H1 (cell line): ENCODE data around the gene FOXQ1. TPM values are rescaled to one million over a fixed set of nuclear protein-coding genes. Genes with fewer than 3 reads are reported as not detected.

Source experiments
- CTCF ChIA-PET: fragments of 300-600 bp; sonication (Branson Sonifier 250); formaldehyde crosslinking; loops from one replicate; lab custom pipeline; 2021; ENCODE audit not compliant: partially characterized antibody; lab: Charles Lee
- POLR2A ChIA-PET: fragments of 300-600 bp; sonication (Branson Sonifier 250); formaldehyde crosslinking; loops from one replicate; lab custom pipeline; 2021; ENCODE audit warnings: inconsistent platforms; ENCODE audit not compliant: partially characterized antibody; lab: Charles Lee
- DNase-seq, 2 experiments: peaks; one replicate each; pipeline versions ENCODE4 v3.0.0 to v3.0.0-alpha.2; 2010 to 2022; ENCODE audit warnings: low spot score in 2 of 2, low read depth in 1 of 2, mixed read lengths in 1 of 2
- FAIRE-seq: peaks from 2 replicates; lab custom pipeline; 2011; peaks lifted over from hg19 to GRCh38; lab: Jason Lieb, UNC
- H2AFZ ChIP-seq: 2 replicates; pipeline ENCODE4 v1.8.1; 2012; ENCODE audit warnings: low read length, inconsistent platforms
- H2AK5ac ChIP-seq: 2 replicates; pipeline ENCODE4 v1.6.1; 2013; ENCODE audit warnings: low read depth, low read length
- H2BK120ac ChIP-seq: replicated peaks from 2 replicates; pipeline ENCODE3; 2013; ENCODE audit warnings: low read depth, low read length, inconsistent platforms
- H2BK12ac ChIP-seq: 2 replicates; pipeline ENCODE4 v1.6.1; 2013; ENCODE audit warnings: low read depth, low read length
- H2BK15ac ChIP-seq: 2 replicates; pipeline ENCODE4 v1.6.1; 2013; ENCODE audit warnings: low read length
- H2BK20ac ChIP-seq: 2 replicates; pipeline ENCODE4 v1.6.1; 2013; ENCODE audit warnings: low read length
- H2BK5ac ChIP-seq: 2 replicates; pipeline ENCODE4 v1.6.1; 2013; ENCODE audit warnings: low read depth, low read length
- H3K14ac ChIP-seq: 2 replicates; pipeline ENCODE4 v1.6.1; 2013; ENCODE audit warnings: inconsistent platforms; ENCODE audit not compliant: insufficient read length
- H3K18ac ChIP-seq: 2 replicates; pipeline ENCODE4 v1.6.1; 2013; ENCODE audit warnings: low read length; ENCODE audit errors: extremely low read depth
- H3K23ac ChIP-seq: 2 replicates; pipeline ENCODE4 v1.6.1; 2013; ENCODE audit warnings: inconsistent platforms; ENCODE audit not compliant: insufficient read length
- H3K23me2 ChIP-seq: 2 replicates; pipeline ENCODE4 v1.6.1; 2013; ENCODE audit warnings: low read depth, low read length
- H3K27ac ChIP-seq: 2 replicates; pipeline ENCODE4 v1.6.1; 2011; ENCODE audit warnings: low read depth, low read length, inconsistent platforms
- H3K27me3 ChIP-seq, 4 experiments: replicated peaks in 1 of 4; 1 replicate in 1 of 4; 2 replicates in 3 of 4; pipeline versions ENCODE4 v1.6.1 to v1.8.1; 2011 to 2013; ENCODE audit warnings: low read length in 3 of 4, mild to moderate bottlenecking in 3 of 4, inconsistent platforms in 2 of 4, mixed read lengths in 2 of 4, moderate library complexity in 1 of 4; ENCODE audit not compliant: control insufficient read depth in 3 of 4, insufficient read depth in 3 of 4; ENCODE audit errors: extremely low read depth in 1 of 4
- H3K36me3 ChIP-seq, 4 experiments: 2 replicates each; pipeline versions ENCODE4 v1.6.1 to v1.8.1; 2011 to 2013; ENCODE audit warnings: mild to moderate bottlenecking in 4 of 4, low read length in 3 of 4, moderate library complexity in 2 of 4, control low read depth in 1 of 4, inconsistent platforms in 1 of 4; ENCODE audit not compliant: insufficient read depth in 4 of 4, control insufficient read depth in 2 of 4
- H3K4ac ChIP-seq: replicated peaks from 2 replicates; pipeline ENCODE3; 2013; ENCODE audit warnings: low read length, low read depth, mixed read lengths, inconsistent platforms; ENCODE audit not compliant: insufficient read length
- H3K4me1 ChIP-seq, 4 experiments: replicated peaks in 1 of 4; 1 replicate in 1 of 4; 2 replicates in 3 of 4; pipeline versions ENCODE4 v1.6.1 to v1.8.1; 2011 to 2013; ENCODE audit warnings: low read length in 3 of 4, inconsistent platforms in 2 of 4, mixed read lengths in 1 of 4; ENCODE audit not compliant: insufficient read depth in 4 of 4, control insufficient read depth in 3 of 4
- H3K4me2 ChIP-seq, 2 experiments: 2 replicates each; pipeline versions ENCODE4 v1.6.1 to v1.8.1; 2011 to 2013; ENCODE audit warnings: low read depth in 2 of 2, low read length in 2 of 2, control low read depth in 1 of 2, inconsistent platforms in 1 of 2, mild to moderate bottlenecking in 1 of 2; ENCODE audit not compliant: insufficient read depth in 1 of 2
- H3K4me3 ChIP-seq, 4 experiments: fragments of 200-600, 300-600 bp in 1 of 4; sonication (generic), shearing (Covaris generic), sonication (Bioruptor Twin) in 1 of 4; 2 replicates each; pipeline versions ENCODE4 v1.5.1 to v1.8.1; 2011 to 2016; ENCODE audit warnings: low read length in 4 of 4, low read depth in 3 of 4, control low read depth in 2 of 4, inconsistent platforms in 2 of 4, mild to moderate bottlenecking in 2 of 4, mixed read lengths in 1 of 4, moderate library complexity in 1 of 4; ENCODE audit not compliant: insufficient read depth in 2 of 4; ENCODE audit errors: extremely low read depth in 1 of 4
- H3K56ac ChIP-seq: replicated peaks from 2 replicates; pipeline ENCODE3; 2013; ENCODE audit warnings: low read depth, mild to moderate bottlenecking, mixed read lengths, low read length, inconsistent platforms; ENCODE audit not compliant: insufficient read length
- H3K79me1 ChIP-seq: 2 replicates; pipeline ENCODE4 v1.6.1; 2013; ENCODE audit warnings: low read depth, low read length, control low read depth
- H3K79me2 ChIP-seq, 2 experiments: 2 replicates each; pipeline versions ENCODE4 v1.6.1 to v1.8.1; 2012 to 2013; ENCODE audit warnings: low read length in 2 of 2, mild to moderate bottlenecking in 2 of 2, inconsistent platforms in 1 of 2; ENCODE audit not compliant: insufficient read depth in 2 of 2, control insufficient read depth in 1 of 2
- H3K9ac ChIP-seq, 4 experiments: replicated peaks in 1 of 4; 1 replicate in 1 of 4; 2 replicates in 3 of 4; pipeline versions ENCODE4 v1.6.1 to v1.8.1; 2011 to 2013; ENCODE audit warnings: low read depth in 3 of 4, low read length in 3 of 4, control low read depth in 2 of 4, mild to moderate bottlenecking in 2 of 4, moderate library complexity in 2 of 4, inconsistent platforms in 1 of 4; ENCODE audit errors: extremely low read depth in 1 of 4
- H3K9me3 ChIP-seq, 2 experiments: 2 replicates each; pipeline versions ENCODE4 v1.6.1 to v1.8.1; 2012 to 2013; ENCODE audit warnings: mild to moderate bottlenecking in 2 of 2, moderate library complexity in 2 of 2, control low read depth in 1 of 2, inconsistent platforms in 1 of 2, low read depth in 1 of 2, low read length in 1 of 2, mixed read lengths in 1 of 2; ENCODE audit not compliant: insufficient read depth in 2 of 2
- H4K20me1 ChIP-seq, 2 experiments: replicated peaks in 1 of 2; 2 replicates each; pipeline versions ENCODE3 to v1.8.1; 2011 to 2013; ENCODE audit warnings: inconsistent platforms in 2 of 2, low read length in 2 of 2, mild to moderate bottlenecking in 1 of 2; ENCODE audit not compliant: insufficient read depth in 2 of 2, control insufficient read depth in 1 of 2
- H4K5ac ChIP-seq: 2 replicates; pipeline ENCODE4 v1.6.1; 2013; ENCODE audit warnings: low read length, low read depth, mixed read lengths, inconsistent platforms; ENCODE audit not compliant: insufficient read length
- H4K8ac ChIP-seq: 2 replicates; pipeline ENCODE4 v1.8.0; 2013; ENCODE audit warnings: mild to moderate bottlenecking, moderate library complexity, low read length, inconsistent platforms; ENCODE audit not compliant: insufficient read depth; ENCODE audit errors: extremely low read depth
- H4K91ac ChIP-seq: replicated peaks from 2 replicates; pipeline ENCODE3; 2013; ENCODE audit warnings: low read length, mixed read lengths, inconsistent platforms; ENCODE audit not compliant: insufficient read length
- CTCF ChIP-seq, 3 experiments: IDR thresholded peaks; 1 replicate in 2 of 3; 2 replicates in 1 of 3; pipeline versions ENCODE4 v1.5.1 to v1.6.1; 2011; ENCODE audit warnings: low read length in 3 of 3, mild to moderate bottlenecking in 3 of 3, inconsistent platforms in 2 of 3, low read depth in 1 of 3, moderate library complexity in 1 of 3; ENCODE audit not compliant: insufficient read depth in 1 of 3; ENCODE audit errors: control extremely low read depth in 1 of 3
- POLR2AphosphoS5 ChIP-seq: IDR thresholded peaks from 2 replicates; pipeline ENCODE4 v1.6.1; 2011; ENCODE audit warnings: low read depth, low read length
- RAD21 ChIP-seq, 2 experiments: IDR thresholded peaks in 1 of 2; conservative IDR thresholded peaks in 1 of 2; 2 replicates each; pipeline ENCODE4 v1.6.1; 2011; ENCODE audit warnings: low read depth in 2 of 2, low read length in 2 of 2, improper control_type of control experiment in 1 of 2, inconsistent platforms in 1 of 2, mild to moderate bottlenecking in 1 of 2, moderate library complexity in 1 of 2
- WGBS, 2 experiments: shearing (Covaris generic) in 1 of 2; methylation state at CpG; one replicate each; pipeline versions ENCODE4 v1.1.6 to v1.1.7; 2013 to 2015; ENCODE audit warnings: low lambda C conversion rate in 2 of 2, mixed read lengths in 2 of 2, inconsistent platforms in 1 of 2, low coverage in 1 of 2, missing lambda C conversion rate in 1 of 2; ENCODE audit not compliant: insufficient replicate concordance in 2 of 2, insufficient coverage in 1 of 2, insufficient read length in 1 of 2; ENCODE audit errors: extremely low coverage in 1 of 2, missing lambda C conversion rate in 1 of 2; 5-methylcytosine and 5-hydroxymethylcytosine counted together
- polyA plus RNA-seq, 7 experiments: library from polyadenylated mRNA; depleted of rRNA in 3 of 7; stranded (reverse) in 5 of 7; unstranded in 2 of 7; fragments of >200 nt in 5 of 7; fragments of 200-250 nt in 2 of 7; gene quantifications; 1 replicate in 5 of 7; 2 replicates in 1 of 7; 4 replicates in 1 of 7; pipeline versions ENCODE4 v1.2.1 to v1.2.3, GENCODE V29; 2011 to 2013; ENCODE audit warnings: missing spikeins in 2 of 7, mixed read lengths in 2 of 7
- total RNA-seq: library from RNA; stranded (reverse); fragmentation: NEBNext Ultra II Directional; extraction: Animal tissue kit (Norgen Biotek cat#: 25700); gene quantifications from 2 replicates; pipeline ENCODE4 v1.2.1, GENCODE V29; 2021

Gene FOXQ1
- total and polyA plus RNA-seq, 2 of the 8 experiments (the other 6 are each of a cell fraction or from before 2014, with no cell fraction given), result 0.03 TPM; not detected in 1

DNA sequence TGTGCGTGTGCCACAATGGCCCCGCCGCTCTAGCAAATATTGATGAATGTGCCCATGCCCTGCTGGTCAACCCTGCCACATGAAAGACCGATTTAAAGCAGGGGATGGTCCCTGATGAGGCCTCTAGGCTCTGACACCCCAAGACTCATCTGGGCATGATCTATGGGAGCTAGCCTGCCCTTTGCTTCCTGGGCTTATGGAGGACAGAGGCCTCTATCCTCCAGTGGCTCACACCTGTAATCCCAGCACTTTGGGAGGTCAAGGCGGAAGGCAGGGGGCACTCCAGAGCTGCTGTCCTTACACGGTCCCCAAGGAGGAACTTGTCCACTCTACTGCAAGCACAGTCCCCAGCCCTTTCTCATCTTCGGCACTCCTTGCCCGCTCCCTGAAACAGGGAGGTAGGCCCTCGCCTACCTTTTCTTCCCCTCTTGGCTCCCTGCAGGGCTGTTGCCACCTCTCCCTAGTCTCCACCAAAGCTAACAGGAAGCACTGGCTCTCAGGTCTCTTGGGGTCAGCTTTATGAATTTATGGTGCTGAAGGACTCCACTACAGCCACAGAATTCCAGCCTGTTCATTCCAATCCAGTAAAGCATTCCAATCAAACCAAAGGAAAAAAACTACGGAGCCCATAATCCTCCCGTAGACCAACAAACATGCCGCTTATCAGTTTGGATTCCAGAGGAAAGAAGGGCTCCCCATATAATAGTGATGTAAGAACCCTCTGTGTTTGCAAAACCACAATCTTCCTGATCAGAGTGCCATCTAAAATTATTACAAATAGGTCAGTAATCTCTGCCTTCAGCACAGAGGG lies 48.7 kb upstream of the FOXQ1 start:
- Histone ChIP-seq H3K23ac (no peak overlapping the region), H2BK5ac (no peak overlapping the region), H2AFZ (no peak overlapping the region), H2AK5ac (no peak overlapping the region), H4K5ac (no peak overlapping the region), H3K56ac (no peak overlapping the region), H3K23me2 (no peaks in the 10 kb centered on the region), H2BK20ac (no peak overlapping the region), H2BK15ac (no peak overlapping the region), H3K9me3 (no peaks in the 10 kb centered on the region), H3K4me2 (no peak overlapping the region), H3K27ac (no peak overlapping the region), H3K4me3 (no peak overlapping the region), H3K4ac (no peak overlapping the region), H3K79me1 (no peaks in the 10 kb centered on the region), H3K79me2 (no peaks in the 10 kb centered on the region), H4K91ac (no peak overlapping the region), H3K9ac (no peak overlapping the region), H2BK12ac (no peak overlapping the region), H3K4me1 (peaks cover 0 to 5% (median 2%) of the 10 kb centered on the region in 4 experiments; a peak in 2 of 7 replicates), H3K27me3 (no peaks in the 10 kb centered on the region), H4K8ac (no peak overlapping the region), H3K36me3 (no peaks in the 10 kb centered on the region), H3K18ac (no peak overlapping the region; the same call in 1 of the 2 replicates), H3K14ac (no peak overlapping the region), H2BK120ac (no peak overlapping the region), H4K20me1 (peaks cover 0 to 2% of the 10 kb centered on the region in 2 experiments)
- ChIA-PET POLR2A (no interaction called here), CTCF (interaction anchor here (0.6 to 1.7 kb wide), 8 partner anchors 8 to 325 kb away, joined by 3 to 6 read pairs (median 4); no protein-coding TSS in a partner anchor)
- FAIRE-seq (no peak), DNase-seq (peak in 1 of 2 experiments; percentile 57)
- peak; percentile 51 to 70 for TF ChIP-seq RAD21 (IDR thresholded peaks at IDR 0.05 in 1 of 2, conservative IDR thresholded peaks at IDR 0.05 in 1 of 2; ENCODE audit: low read depth in 2 of 2, low read length in 2 of 2)
- TF ChIP-seq CTCF (IDR thresholded peaks at IDR 0.05; ENCODE audit: control extremely low read depth in 1 of 3, insufficient read depth in 1 of 3, low read depth in 1 of 3, low read length in 3 of 3), result peak; percentile 51 to 65 (median 54)
- no peak for TF ChIP-seq POLR2AphosphoS5
- WGBS, 2 experiments, result 78% methylated on average over 12 of the region's 12 CpGs; no CpG with 5 or more reads in 1 of the 2 experiments
